Thymus (tissue), 11 donors: Measurements from ENCODE around the gene CBLB. TPM values are rescaled to one million over a fixed set of nuclear protein-coding genes. Genes with fewer than 3 reads are reported as not detected.
A peak's percentile ranks its signal among the peaks of the same experiment; 100 is the strongest.

Experiments used
- DNase-seq, 9 donors: peaks; one replicate each; pipeline ENCODE4 v3.0.0-alpha.2; 2013; ENCODE audit warnings: low spot score in 9 of 9, low read depth in 6 of 9, missing footprints in 1 of 9
- H3K27ac ChIP-seq, 2 donors: one replicate each; pipeline ENCODE4 v1.5.1; 2013; ENCODE audit warnings: control low read depth in 1 of 2, low read depth in 1 of 2, low read length in 1 of 2, mild to moderate bottlenecking in 1 of 2, moderate library complexity in 1 of 2
- H3K27me3 ChIP-seq, 2 donors: one replicate each; pipeline ENCODE4 v1.5.1; 2013; ENCODE audit warnings: low read length in 1 of 2; ENCODE audit not compliant: control insufficient read depth in 2 of 2, insufficient read depth in 1 of 2
- H3K36me3 ChIP-seq, 2 donors: one replicate each; pipeline ENCODE4 v1.5.1; 2013; ENCODE audit warnings: low read length in 1 of 2, mild to moderate bottlenecking in 1 of 2, moderate library complexity in 1 of 2; ENCODE audit not compliant: control insufficient read depth in 2 of 2, insufficient read depth in 2 of 2
- H3K4me1 ChIP-seq, 2 donors: one replicate each; pipeline ENCODE4 v1.5.1; 2013; ENCODE audit warnings: low read length in 2 of 2; ENCODE audit not compliant: control insufficient read depth in 2 of 2, insufficient read depth in 2 of 2
- H3K4me3 ChIP-seq, 2 donors: one replicate each; pipeline ENCODE4 v1.5.1; 2013; ENCODE audit warnings: low read length in 2 of 2, control low read depth in 1 of 2, mild to moderate bottlenecking in 1 of 2
- H3K9me3 ChIP-seq, 2 donors: one replicate each; pipeline ENCODE4 v1.5.1; 2013; ENCODE audit warnings: low read length in 1 of 2, mild to moderate bottlenecking in 1 of 2; ENCODE audit not compliant: control insufficient read depth in 2 of 2, insufficient read depth in 1 of 2
- WGBS: extraction: QIAGEN DNeasy Blood & Tissue Kit; methylation state at CpG from one replicate; pipeline ENCODE4 v1.1.7; 2013; 5-methylcytosine and 5-hydroxymethylcytosine counted together
- polyA plus RNA-seq: library from polyadenylated mRNA; stranded (reverse); fragments of 200-250 nt; gene quantifications from one replicate; pipeline ENCODE4 v1.2.3, GENCODE V29; 2013
- total RNA-seq: library from RNA; stranded (reverse); fragments of 120-200 nt; gene quantifications from one replicate; pipeline ENCODE4 v1.2.4, GENCODE V29; 2013
- donor health status: healthy.

The CBLB gene
- total and polyA plus RNA-seq, 2 donors = 9.1 to 25.0 TPM

DNA sequence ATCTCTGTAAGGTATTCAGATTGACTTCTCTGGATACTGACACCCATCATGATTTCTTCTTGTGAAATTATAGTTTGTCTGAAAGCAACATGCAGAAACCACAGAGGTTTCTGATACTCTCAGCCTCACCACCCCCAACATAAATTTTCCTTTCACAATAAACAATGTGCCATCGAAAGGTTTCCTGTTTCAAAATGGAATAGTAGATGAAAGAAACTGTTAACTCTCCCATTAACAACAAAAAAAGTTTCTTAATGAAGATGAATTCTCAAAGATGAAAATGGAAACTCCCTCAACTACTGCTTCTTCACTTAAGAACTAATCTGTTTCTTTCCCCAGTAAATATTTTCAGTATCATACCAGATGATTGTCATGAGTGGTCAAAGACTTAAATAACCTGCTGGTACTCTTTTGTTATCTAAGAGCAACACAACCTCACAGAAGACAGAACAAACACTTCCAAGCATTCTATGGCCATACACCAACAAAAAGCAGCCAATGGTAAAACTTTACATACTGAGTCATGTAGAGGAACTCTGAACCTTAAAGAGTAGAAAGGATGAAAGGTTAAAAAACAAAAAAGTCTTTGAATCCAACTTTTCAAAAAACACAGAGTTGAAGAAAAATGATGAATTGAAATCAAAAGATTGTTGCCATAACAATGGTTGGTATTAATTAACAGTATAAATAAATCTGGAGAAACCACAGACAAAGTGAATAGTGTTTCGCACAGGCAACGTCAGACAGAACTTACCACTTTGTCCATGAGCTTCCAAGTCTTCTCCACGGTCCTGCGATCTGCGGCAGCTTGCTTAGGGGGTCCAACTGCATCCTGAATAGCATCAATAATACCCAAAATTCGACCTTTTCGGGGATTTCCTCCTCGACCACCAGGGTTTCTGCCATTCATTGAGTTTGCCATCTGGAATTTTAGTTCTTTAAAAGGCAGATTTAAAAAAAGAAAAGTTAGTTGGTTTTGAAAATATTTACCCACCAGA is 1.9 kb downstream of the CBLB start:
- H3K4me3 ChIP-seq = peak overlapping the region; percentile 83 to 88
- H3K9me3 ChIP-seq = no peaks in the 10 kb centered on the region
- DNase-seq = peak in 2 of 9 donors; percentile 16 to 54
- H3K27me3 ChIP-seq = no peaks in the 10 kb centered on the region
- peak overlapping the region in 1 of 2 donors; percentile 33 for H3K27ac ChIP-seq
- WGBS = 69% methylated on average over 9 of the region's 9 CpGs
- peaks cover 3 to 8% of the 10 kb centered on the region in 2 donors for H3K4me1 ChIP-seq
- peaks cover 3% of the 10 kb centered on the region in 2 donors for H3K36me3 ChIP-seq

DNA sequence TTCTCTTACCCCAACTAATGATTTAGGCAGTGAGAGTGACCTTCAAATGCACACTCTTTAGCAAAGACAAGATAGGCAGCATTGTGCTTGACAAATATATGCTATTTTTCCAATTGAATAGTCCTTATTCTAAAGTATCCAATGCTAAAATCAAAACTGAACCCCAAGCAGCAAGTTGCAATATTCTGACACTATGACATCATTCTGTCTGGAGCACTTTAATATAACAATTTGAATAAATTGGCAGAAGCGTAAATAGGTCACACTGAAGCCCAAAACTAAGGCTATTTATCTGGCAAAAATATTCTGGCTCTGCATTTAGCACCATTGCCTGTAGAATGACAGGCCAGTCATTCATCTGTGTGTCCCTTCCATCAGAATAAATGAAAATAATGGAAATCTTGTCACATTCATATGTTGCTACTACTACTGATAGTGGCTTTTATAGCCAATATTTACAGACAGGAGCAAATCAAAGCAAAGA is 2.9 kb downstream of the CBLB start:
- H3K4me3 ChIP-seq = no peak overlapping the region
- H3K4me1 ChIP-seq = peaks cover 3 to 8% of the 10 kb centered on the region in 2 donors
- no peak overlapping the region for H3K27ac ChIP-seq
- no peak for DNase-seq
- H3K36me3 ChIP-seq = peaks cover 3% of the 10 kb centered on the region in 2 donors
- 96% methylated on average over 1 of the region's 1 CpG for WGBS
- no peaks in the 10 kb centered on the region for H3K27me3 ChIP-seq
- no peaks in the 10 kb centered on the region for H3K9me3 ChIP-seq

- DNase-seq = no peak
- Histone ChIP-seq H3K4me3 (no peak overlapping the region), H3K36me3 (peaks cover 3% of the 10 kb centered on the region in 2 donors), H3K9me3 (no peaks in the 10 kb centered on the region), H3K4me1 (peaks cover 3 to 8% of the 10 kb centered on the region in 2 donors), H3K27me3 (no peaks in the 10 kb centered on the region), H3K27ac (no peak overlapping the region)
- WGBS = 99% methylated on average over 1 of the region's 1 CpG
Measured at GRCh38 chr3:105865016-105865623, 3.7 kb downstream of the CBLB start.

GRCh38 chr3:105864212-105864611 is 4.6 kb downstream of the CBLB start:
- no peaks in the 10 kb centered on the region for H3K27me3 ChIP-seq
- no peak for DNase-seq
- H3K36me3 ChIP-seq = peaks cover 3% of the 10 kb centered on the region in 2 donors
- H3K27ac ChIP-seq = no peak overlapping the region
- H3K4me1 ChIP-seq = peaks cover 0 to 3% of the 10 kb centered on the region in 2 donors
- 95% methylated on average over 4 of the region's 4 CpGs for WGBS
- no peak overlapping the region for H3K4me3 ChIP-seq
- H3K9me3 ChIP-seq = no peaks in the 10 kb centered on the region

DNA sequence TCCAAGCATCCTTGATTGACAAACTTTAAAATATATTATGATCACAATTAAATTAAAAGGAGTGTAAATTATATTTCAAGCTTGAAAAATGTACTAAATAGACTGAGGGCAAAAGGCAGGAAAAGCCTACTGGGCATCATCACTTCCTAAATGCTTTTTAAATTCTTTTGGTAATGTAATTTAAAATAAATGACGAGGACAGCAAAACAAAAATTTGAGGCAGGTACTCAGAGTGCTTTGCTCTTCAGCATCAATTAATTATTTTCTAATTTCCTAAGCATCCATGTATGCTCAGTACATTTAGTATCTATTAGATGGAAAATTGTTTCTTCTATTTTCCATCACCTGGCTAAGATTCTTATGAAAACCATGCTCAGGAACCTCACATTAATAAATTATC is 5.2 kb downstream of the CBLB start:
- no peaks in the 10 kb centered on the region for H3K27me3 ChIP-seq
- 96% methylated on average over 1 of the region's 1 CpG for WGBS
- H3K4me3 ChIP-seq = no peak overlapping the region
- H3K4me1 ChIP-seq = peaks cover 0 to 3% of the 10 kb centered on the region in 2 donors
- peaks cover 3% of the 10 kb centered on the region in 2 donors for H3K36me3 ChIP-seq
- H3K9me3 ChIP-seq = no peaks in the 10 kb centered on the region
- no peak for DNase-seq
- H3K27ac ChIP-seq = no peak overlapping the region

DNA sequence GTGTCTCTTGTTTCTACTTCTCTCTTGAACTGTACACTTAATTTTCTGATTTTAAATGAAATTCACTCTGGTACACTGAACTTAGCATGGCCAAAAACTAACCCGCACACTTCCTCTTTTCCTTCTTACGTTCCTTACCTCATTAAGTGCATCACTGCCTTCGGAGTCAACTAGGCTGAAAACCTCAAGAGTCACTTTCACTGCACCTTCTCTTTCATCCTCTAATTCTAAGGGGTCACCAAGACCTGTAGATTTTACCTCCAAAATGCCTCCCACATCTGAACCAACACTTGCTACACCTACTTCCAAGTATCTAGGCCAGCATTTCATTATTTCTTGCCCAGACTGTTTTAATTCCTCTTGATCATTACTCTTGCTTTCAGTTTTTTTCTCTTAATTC is 6.6 kb downstream of the CBLB start:
- Histone ChIP-seq H3K36me3 (peaks cover 3% of the 10 kb centered on the region in 2 donors), H3K27ac (no peak overlapping the region), H3K4me1 (peaks cover 0 to under 1% of the 10 kb centered on the region in 2 donors)

DNA sequence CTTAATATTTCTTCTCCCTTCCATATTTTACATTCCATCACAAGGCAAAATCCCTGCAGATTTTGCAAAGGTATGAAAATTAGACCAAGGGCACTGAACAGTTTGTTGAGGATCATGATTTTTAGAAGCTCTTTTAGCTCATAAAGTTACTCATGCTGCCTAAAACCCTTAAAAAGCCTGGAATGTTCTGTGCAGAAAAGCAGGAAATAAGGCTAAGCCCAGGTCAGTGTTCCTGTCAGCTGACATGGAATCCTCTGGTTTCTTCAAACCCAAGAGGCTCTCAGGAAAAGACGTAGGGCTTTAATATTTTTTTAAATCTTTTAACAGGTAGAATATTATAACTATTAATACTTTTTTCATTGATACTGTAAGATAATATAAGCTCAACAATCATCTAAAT is 8.2 kb downstream of the CBLB start:
- no peaks in the 10 kb centered on the region for H3K27me3 ChIP-seq
- WGBS = 97% methylated on average over 1 of the region's 1 CpG
- H3K4me1 ChIP-seq = no peaks in the 10 kb centered on the region
- peaks cover 1 to 3% of the 10 kb centered on the region in 2 donors for H3K36me3 ChIP-seq
- DNase-seq = no peak
- no peaks in the 10 kb centered on the region for H3K9me3 ChIP-seq
- no peak overlapping the region for H3K27ac ChIP-seq
- no peak overlapping the region for H3K4me3 ChIP-seq

More for the DNA sequence above, 6.6 kb downstream of the CBLB start:
- Histone ChIP-seq H3K9me3 (no peaks in the 10 kb centered on the region), H3K27me3 (no peaks in the 10 kb centered on the region), H3K4me3 (no peak overlapping the region)
- peak in 1 of 9 donors; percentile 22 for DNase-seq
- 23% methylated on average over 3 of the region's 3 CpGs for WGBS

- Histone ChIP-seq H3K27me3 (no peaks in the 10 kb centered on the region), H3K4me3 (no peak overlapping the region), H3K9me3 (no peaks in the 10 kb centered on the region), H3K27ac (no peak overlapping the region), H3K4me1 (no peaks in the 10 kb centered on the region), H3K36me3 (peaks cover 2 to 10% of the 10 kb centered on the region in 2 donors)
- 99% methylated on average over 3 of the region's 3 CpGs for WGBS
- no peak for DNase-seq
Measured at GRCh38 chr3:105858017-105858416, 10.8 kb downstream of the CBLB start.

GRCh38 chr3:105857601-105858000 is 11.2 kb downstream of the CBLB start:
- WGBS = 98% methylated on average over 1 of the region's 1 CpG
- H3K27me3 ChIP-seq = no peaks in the 10 kb centered on the region
- H3K4me1 ChIP-seq = no peaks in the 10 kb centered on the region
- H3K36me3 ChIP-seq = peaks cover 6 to 13% of the 10 kb centered on the region in 2 donors
- no peak overlapping the region for H3K4me3 ChIP-seq
- H3K27ac ChIP-seq = no peak overlapping the region
- DNase-seq = no peak
- no peaks in the 10 kb centered on the region for H3K9me3 ChIP-seq
